ENCODE results near the gene VPS37C. TPM values are rescaled to one million over a fixed set of nuclear protein-coding genes. Genes with fewer than 3 reads are reported as not detected.

The VPS37C gene
- polyA plus RNA-seq, 1 of the 3 experiments (the other 2 are of a cell fraction), result 15.2 TPM

- TF ChIP-seq RCOR1 (IDR thresholded peaks at IDR 0.05; ENCODE audit: low read length) (no peak), EZH2phosphoT487 (IDR thresholded peaks at IDR 0.05; ENCODE audit: borderline replicate concordance, low read depth) (no peak), FOXM1 (IDR thresholded peaks at IDR 0.05; ENCODE audit: low read depth) (no peak), MAX (IDR thresholded peaks at IDR 0.05; ENCODE audit: low read depth) (no peak), PBX3 (IDR thresholded peaks at IDR 0.05) (no peak), RXRA (IDR thresholded peaks at IDR 0.05; ENCODE audit: borderline replicate concordance, low read depth) (no peak), SIN3A (IDR thresholded peaks at IDR 0.05; ENCODE audit: borderline replicate concordance, low read depth, low read length) (no peak), FOXJ3 (CRISPR knock-in tag; IDR thresholded peaks at IDR 0.05) (no peak), RFX5 (IDR thresholded peaks at IDR 0.05; ENCODE audit: low read length) (no peak), YY1 (IDR thresholded peaks at IDR 0.05; ENCODE audit: low read depth) (no peak), REST (IDR thresholded peaks at IDR 0.05; ENCODE audit: low read depth, low read length) (no peak), MEF2A (IDR thresholded peaks at IDR 0.05; ENCODE audit: borderline replicate concordance, low read depth) (no peak), FOSL2 (IDR thresholded peaks at IDR 0.05; ENCODE audit: borderline replicate concordance, low read depth) (no peak), USF2 (IDR thresholded peaks at IDR 0.05; ENCODE audit: borderline replicate concordance, low read depth, low read length) (no peak)
- H3K27me3 ChIP-seq (ENCODE audit: insufficient read depth), result no peaks in the 10 kb centered on the region
- WGBS (ENCODE audit: low lambda C conversion rate), result 68% methylated on average over 9 of the region's 9 CpGs
- ChIA-PET CTCF (interaction anchor here (0.7 to 1.3 kb wide), 6 partner anchors 13 to 143 kb away, joined by 3 to 4 read pairs (median 3); no protein-coding TSS in a partner anchor), POLR2A (interaction anchor here (0.7 to 1.2 kb wide), 2 partner anchors 8 to 176 kb away, joined by 4 read pairs; no protein-coding TSS in a partner anchor)
- no peaks in the 10 kb centered on the region for H3K79me2 ChIP-seq (ENCODE audit: insufficient read depth)
- no peak overlapping the region for H2AFZ ChIP-seq (ENCODE audit: low read depth)
- no peak overlapping the region for H3K27ac ChIP-seq (ENCODE audit: low read depth in 2 of 2, low read length in 1 of 2)
- H3K9me3 ChIP-seq, result no peaks in the 10 kb centered on the region
- no peaks in the 10 kb centered on the region for H4K20me1 ChIP-seq (ENCODE audit: insufficient read depth)
- no peaks in the 10 kb centered on the region; a peak in 1 of 4 replicates for H3K4me1 ChIP-seq (ENCODE audit: control insufficient read depth in 1 of 2, insufficient read depth in 2 of 2, low read depth in 1 of 2, low read length in 1 of 2)
- no peaks in the 10 kb centered on the region for H3K36me3 ChIP-seq (replicated peaks in 1 of 2; ENCODE audit: control insufficient read depth in 1 of 2, insufficient read depth in 2 of 2, low read length in 1 of 2)
- H3F3A ChIP-seq (replicated peaks; ENCODE audit: insufficient read depth), result no peaks in the 10 kb centered on the region
- no peak overlapping the region for H3K4me3 ChIP-seq (ENCODE audit: low read depth in 2 of 2, low read length in 1 of 2)
- H3K4me2 ChIP-seq, result no peak overlapping the region
- H3K9me2 ChIP-seq, result no peaks in the 10 kb centered on the region
- no peak for DNase-seq
- H3K9ac ChIP-seq, result no peak overlapping the region
These were observed 48.0 kb downstream of the VPS37C start for GRCh38 chr11:61113201-61113600.
